HG03103 (cell line): ENCODE results near the gene PTPRN2.
"Not testable (repeated sequence)": the region's sequence is repeated elsewhere in the genome, so short reads cannot be mapped to it uniquely, and the experiment has no call there.

Experiments
- ATAC-seq: cut with Tn5 transposase; IDR thresholded peaks from one replicate; pipeline ENCODE4 v1.9.1; 2021; ENCODE audit warnings: low read depth; ENCODE audit not compliant: unreplicated experiment

Gene PTPRN2

DNA sequence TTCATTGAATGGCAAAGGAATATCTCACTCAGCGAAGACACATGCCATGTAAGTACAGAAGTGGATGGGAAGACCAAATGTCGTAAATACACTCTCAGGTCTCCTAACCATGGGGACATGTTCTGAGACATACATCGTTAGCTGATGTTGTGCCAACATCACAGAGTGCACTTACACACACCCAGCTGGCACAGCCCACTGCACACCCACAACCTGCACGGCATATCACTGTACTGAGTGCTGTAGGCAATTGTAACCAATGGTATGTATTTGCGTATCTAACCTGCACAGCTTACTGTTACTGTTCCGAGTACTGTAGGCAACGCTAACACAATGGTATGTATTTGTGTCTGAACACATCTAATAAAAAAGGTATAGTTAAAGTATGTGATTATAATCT, 550.4 kb downstream of the PTPRN2 start:
- ATAC-seq, result no peak

DNA sequence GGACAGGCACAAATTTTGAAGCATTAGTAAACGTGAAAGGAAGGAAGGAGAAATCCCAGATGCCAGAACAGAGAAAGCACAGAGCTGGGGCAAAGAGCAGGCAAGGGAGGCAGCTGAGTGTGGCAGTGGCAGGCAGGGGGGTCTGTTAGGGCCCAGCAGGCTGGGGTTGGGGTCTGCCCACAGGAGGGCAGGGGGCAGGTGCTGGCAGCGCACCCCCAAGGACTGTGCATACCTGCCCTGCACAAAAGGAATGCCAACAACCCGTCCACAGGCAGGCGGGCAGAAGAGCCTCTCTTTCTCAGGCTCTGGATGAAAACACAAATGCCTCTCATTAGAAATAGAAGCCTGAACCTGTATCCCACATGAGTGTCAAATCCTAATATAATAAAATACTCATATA, 552.3 kb downstream of the PTPRN2 start:
- no peak for ATAC-seq

DNA sequence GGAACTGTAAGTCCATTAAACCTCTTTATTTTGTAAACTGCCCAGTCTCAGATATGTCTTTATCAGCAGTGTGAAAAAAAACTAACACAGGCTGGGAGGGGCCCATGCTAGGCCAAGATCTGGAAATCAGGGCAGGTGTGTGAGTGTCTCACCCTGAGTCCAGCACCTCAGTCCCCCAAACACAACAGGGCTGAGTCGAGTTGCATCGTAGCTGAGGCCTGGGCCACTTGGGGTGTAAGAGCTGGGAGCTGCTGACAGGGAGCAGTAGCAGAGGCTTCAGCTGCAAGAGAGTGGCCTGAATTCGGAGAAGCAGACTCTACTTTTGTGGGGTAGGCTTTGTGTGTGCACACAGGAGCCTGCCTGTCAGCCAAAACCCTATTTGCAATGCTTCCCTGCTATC, 553.1 kb downstream of the PTPRN2 start:
- ATAC-seq, result no peak

DNA sequence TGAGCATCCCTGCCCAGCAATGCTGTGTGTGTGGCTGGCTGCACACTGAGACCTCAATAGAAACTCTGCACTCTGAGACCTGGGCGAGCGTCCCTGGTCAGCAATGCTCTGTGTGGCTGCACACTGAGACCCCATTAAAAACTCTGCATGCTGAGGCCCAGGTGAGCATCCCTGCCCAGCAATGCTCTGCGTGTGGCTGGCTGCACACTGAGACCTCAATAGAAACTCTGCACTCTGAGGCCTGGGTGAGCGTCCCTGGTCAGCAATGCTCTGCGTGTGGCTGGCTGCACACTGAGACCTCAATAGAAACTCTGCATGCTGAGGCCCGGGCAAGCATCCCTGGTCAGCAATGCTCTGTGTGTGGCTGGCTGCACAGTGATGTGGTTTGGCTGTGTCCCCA, 553.7 kb downstream of the PTPRN2 start:
- not testable (repeated sequence) for ATAC-seq

DNA sequence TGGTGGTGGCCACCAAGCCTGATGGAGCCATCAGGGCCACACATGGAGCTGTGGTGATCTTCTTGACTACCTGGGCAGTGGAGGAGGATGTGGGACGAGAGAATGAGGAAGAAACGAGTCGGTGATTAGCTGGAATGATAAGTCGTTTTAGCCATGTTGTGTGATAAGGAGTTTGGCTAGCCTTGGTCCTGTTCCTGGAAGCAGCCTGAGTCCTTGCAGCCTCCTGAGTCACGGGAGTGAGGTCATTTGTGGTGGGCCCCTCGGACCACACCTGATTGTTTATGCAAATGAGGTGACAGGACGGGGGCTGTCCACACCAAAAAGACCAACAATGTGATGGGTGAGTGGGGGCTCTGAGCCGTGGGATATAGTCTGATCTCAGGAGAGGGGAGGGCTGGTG, 554.4 kb downstream of the PTPRN2 start:
- ATAC-seq, result no peak

DNA sequence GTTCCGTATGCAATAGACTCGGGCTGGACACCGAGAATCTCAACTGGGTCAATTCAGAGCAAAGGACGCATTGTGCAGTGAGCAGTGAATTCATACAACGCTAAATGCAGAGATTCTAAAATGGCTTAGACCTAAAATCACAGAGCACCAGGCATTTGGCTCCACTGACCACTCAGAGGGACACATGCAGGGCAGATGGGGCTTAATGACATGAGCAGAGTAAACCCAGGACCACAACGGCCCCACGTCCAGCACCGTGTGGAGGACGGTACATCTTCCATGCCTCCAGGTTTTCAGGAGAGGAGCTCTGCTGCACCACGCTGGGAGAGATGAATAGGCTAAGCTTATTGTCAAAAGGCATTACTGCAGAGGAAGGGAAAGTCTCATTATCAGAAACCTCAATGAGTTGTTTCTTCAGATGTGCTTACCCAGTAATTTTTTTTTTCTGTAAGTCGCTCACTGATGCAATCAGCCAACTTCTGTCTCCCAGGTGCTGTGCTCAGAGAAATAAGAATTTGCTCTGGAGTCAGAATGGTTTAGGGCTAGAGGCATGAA, 555.0 kb downstream of the PTPRN2 start:
- ATAC-seq, result no peak

DNA sequence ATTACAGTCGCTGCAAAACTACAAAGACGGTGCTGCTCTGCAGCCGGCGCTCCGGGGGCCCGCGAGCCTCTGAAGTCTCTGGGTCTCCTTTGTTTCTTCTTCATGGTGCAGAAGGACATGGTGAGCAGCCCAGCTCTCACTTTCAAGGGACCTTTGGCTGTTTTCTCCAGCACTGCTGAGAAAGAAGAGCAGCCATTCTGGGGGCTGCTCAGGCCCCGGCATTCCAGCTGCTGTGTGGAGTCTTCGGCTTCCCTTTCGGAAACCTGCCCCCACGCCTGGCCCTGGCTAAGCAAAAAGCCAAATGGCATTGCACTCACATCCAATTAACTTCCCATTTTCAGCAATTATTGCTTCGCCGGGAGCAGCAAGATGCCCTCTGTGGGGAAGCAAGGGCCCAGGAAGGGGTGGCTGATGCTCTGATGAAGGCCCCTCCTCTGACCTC, 555.7 kb downstream of the PTPRN2 start:
- ATAC-seq, result no peak

DNA sequence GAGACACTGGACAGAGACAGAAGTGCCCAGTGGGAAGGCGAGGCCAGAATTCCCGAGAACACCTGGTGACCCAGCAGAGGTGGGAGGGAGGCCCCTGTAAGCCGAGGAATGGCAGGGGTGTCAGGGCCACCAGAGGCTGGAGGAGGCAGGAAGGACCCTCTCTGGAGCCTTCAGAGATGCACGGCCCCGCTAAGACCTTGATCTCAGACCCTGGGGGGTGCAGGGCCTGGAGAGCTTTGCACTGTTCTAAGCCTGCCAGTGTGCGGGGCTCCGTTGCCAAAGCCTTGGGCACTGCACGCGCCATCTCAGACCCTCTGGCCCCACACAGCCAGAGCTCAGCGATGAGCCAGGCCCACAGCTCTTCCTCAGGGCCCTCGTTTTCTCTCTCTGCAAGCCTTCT, 557.1 kb downstream of the PTPRN2 start:
- no peak for ATAC-seq

DNA sequence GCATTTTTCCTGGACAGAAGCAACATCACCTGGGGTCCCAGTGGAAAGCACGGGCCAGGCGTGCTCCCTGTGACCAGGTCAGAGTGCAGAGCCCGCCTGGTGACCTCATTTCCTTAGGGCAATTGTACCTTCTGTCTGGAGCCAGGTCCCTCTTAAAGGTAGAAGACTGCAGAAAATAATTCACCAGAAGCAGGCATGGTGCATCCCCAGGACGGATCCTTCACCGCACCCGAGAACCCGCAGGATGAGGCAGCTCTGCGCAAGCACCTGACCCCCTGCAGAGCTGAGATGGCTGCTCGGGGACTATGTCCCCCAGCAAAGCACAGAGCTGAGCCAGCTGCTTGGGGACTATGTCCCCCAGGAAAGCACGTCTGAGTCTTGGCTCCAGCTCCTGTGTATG, 557.6 kb downstream of the PTPRN2 start:
- no peak for ATAC-seq

DNA sequence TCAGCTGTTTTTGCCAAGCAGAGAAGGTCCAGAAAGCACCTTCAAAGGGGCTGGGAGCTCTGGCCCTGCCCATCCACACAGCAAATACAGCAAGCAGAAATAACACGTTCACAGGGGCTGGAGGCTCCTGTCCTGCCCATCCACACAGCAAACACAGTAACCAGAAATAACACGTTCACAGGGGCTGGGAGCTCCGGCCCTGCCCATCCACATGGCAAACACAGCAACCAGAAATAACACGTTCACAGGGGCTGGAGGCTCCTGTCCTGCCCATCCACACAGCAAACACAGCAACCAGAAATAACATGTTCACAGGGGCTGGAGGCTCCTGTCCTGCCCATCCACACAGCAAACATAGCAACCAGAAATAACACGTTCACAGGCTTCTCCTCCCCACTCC, 558.1 kb downstream of the PTPRN2 start:
- ATAC-seq, result no peak

DNA sequence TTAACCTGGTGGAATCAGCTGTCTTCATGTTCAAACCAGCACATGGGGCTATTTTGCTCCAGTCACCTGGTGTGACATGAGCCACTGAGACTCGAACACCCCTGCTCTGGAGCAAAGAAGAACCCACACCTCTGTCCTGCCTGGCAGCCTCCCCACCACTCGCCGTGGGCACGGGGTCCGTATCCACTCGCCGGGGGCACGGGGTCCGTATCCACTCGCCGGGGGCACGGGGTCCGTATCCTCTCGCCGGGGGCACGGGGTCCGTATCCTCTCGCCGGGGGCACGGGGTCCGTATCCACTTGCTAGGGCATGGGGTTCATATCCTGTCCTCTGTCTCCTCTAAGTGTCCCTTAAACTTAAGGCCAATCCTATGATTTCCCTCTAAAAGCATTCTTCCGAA, 558.7 kb downstream of the PTPRN2 start:
- no peak for ATAC-seq

DNA sequence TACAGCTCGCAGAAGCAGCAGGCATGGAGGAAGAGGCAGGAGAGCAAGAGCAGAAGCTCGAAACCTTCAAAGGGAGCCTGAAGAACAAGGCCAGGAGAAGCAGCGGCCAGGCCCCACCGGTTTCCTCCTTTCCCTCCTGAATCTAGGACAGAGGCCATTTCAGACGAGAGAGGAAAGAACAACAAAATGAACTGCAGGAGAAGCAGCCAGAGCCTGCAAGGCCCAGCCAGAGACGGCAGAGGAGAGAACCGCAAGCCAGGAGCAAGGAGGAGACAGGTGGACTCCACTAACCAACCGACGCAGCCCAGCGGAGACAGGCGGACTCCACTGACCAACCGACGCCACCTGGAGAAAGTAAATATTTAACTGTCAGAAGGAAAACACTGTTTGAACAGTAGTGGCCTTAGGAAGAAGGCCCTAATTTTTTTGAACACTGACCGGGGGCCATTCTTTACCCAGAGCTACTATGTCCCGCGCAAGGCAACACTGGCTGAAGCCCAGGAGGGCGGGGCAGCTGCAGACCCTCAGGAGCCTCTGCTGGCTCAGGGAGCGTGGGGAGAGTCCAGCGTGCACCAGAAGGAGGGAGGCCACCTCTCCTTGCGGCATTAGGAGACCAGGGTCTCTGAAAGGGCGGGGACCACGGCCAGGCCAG, 559.2 kb downstream of the PTPRN2 start:
- ATAC-seq, result no peak

DNA sequence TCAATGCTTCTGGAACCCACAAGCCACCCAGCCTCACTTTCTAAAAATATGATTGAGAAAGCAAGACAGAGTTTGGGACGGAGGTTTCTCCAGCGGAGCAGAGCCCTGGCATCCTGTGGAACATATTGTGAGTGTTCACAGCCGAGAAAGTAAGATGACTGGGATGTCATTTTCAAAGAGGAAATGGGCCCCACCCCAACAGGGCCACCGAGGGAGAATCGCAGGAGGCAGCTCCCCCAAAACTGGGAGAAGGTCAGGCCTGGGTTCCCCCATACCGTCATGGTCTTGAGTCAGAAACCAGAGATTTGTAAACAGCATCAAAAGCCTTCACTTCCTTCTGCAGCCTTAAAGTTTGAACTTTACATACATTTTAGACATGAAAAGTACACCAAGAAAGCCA, 560.0 kb downstream of the PTPRN2 start:
- ATAC-seq, result no peak

DNA sequence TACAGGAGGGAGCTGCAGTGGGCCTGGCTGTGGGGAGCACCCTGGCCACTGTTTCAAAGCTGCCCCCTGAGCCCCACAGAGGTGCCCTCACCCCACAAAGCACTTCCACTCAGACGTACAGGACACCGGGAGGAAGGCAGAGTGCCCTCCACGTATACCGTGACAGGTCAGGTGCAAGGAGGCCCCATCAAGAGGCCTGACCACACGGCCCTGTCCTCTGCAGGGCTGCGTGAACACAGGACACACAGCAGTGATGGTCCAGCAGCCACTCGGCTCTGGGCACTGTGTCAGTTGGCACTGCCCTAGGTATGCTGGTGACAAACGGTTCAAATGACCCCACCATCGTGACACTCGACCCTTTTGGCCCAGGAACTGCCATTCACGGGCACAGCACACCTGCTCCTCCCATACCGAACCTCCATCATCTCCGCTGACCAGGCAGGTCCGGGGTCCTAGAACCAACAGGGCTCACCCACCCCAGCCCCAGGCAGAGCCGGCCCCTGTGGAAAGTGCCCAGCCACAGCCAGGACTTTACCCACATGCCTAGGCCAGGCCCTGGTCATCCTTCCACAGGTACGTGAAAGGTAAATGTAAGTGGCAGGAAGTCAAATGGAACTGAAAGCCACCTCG, 560.9 kb downstream of the PTPRN2 start:
- no peak for ATAC-seq

DNA sequence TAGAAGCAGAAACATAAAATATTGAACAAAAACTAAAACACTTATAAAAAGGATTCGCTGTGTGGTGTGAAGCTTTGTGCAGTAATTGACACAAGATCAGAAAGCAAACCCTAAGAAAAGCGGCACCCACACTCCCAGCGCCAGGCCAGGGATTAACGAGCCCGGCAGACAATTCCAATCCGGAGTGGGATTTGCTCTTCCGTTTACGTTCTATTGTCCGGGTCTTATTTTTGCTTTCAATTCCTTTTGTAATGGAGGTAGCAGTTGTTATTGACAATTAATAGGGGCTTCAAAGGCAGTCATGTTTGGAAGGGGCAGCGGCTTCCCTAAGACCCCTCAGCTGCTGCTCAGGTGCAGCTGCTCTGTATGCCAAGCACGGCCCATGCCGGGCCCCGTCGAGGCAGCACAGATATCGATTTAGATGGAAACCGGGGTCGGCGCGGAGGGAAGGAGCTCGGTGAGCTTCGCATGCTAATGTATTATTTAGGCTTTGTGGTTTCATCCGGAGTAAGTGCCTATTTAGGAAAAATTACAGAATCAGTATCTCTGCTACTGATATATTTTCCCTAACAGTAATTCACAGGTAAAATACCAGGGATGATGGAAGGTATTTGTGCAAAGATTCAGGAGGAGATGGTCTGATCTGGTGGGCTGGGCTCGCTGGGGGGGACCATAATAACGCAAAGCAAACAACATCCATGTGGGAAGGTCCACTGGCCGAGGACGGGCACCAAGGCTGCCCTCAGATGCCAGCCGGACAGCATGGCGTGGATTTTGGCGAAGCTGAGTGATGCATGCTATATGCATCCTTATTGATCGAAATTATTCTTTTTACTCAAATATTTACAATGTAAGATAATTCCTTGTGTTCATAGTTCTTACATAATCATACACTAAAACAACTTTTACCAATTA, 561.7 kb downstream of the PTPRN2 start:
- ATAC-seq, result no peak

DNA sequence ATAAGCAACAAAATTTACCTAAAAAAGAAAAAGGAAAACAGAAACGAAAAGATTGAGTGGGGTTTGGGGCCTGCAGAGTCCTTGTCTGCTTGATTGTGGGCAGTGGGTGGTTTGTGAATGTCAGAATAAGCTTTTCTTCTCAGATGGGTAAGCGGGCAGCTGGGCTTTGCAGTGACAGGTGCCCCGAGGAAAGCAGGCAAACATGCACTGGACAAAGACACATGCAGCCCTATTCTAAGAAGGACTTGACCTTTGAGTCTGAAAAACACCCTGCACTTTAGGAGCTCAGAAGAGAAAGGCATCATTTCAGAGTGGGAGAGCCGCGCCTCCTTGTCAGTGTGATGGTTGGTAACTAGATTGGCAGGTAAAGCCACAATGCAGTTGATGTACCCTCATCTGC, 562.7 kb downstream of the PTPRN2 start:
- no peak for ATAC-seq

DNA sequence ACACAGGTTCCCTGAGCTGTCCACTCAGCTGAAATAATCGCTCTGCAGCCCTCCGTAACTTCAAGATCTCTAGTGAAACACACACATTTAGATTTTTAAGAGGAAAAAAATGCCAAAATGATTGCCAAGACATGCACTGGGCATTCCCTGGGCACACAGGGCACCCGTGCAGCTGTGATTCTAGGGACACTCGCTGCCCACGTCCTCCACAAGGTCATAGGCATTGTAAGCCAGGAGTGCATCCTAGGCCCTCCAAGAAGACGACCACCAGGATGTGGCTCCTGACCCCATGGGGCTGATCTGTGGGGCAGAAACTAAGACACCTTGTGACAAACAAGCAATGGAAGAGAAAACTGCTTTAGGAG, 563.3 kb downstream of the PTPRN2 start:
- ATAC-seq, result no peak

DNA sequence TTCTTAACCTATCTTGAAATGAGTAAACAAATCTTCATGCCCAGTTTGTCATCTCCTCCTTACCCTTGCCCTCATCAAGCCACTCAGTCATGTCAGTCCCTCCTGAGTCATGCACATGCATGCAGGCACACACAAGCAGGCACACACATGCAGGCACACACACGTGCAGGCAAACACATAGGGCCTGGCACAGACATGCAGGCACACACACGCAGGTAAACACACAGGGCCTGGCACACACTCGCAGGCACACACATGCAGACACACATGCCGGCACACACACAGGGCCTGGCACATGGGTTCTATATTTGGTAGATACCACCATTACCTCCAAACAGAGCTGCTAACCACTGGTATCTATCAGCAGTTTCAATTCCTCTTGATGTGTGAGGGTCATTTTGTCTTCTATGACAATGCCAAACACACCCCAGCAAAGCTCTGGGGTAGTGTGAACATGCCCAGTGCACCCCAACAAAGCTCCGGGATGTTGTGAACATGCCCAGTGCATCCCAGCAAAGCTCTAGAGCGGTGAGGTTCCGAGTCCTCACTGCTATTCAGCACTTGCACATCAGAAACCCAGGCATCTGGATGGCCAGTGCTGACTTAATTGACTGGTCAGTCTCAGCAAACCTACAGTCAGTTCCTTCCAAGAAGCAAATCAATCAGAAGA, 563.8 kb downstream of the PTPRN2 start:
- no peak for ATAC-seq

DNA sequence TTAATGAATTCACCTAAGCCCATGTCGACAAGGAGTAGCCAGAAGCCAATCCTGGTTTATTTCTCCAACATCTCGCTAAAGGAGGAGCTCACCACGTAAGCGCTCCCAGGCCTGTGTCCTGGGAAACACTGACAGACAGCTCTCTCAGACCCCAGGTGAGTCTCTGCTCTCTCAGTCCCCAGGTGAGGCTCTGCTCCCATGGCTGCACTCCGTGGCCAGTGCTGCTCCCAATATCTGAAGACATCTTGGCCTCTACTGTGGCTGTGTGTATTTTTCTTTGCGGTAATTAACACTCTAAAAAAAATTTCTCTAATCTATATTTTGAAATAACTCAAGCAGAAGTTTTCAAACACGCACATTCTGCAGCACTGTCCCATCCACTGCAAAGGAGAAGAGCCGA, 564.5 kb downstream of the PTPRN2 start:
- no peak for ATAC-seq

DNA sequence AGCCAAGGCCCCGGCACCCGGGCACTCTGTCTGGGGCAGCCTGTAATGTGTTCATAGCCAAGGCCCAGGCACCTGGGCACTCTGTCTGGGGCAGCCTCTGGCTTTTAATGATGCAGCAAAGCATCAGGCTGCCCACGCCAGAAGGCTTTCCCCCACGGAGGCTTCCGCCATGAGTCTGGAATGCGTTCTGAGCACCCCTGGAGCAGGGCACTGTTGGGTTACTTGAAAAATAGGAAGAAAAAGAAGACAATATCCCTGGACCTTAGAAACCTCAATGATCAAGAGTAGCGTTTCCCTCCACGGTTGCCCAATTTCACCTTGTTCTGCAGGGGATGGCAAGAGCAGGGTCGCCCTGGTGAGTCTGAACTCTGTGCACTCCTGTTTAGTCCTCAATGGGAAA, 565.0 kb downstream of the PTPRN2 start:
- ATAC-seq, result no peak

DNA sequence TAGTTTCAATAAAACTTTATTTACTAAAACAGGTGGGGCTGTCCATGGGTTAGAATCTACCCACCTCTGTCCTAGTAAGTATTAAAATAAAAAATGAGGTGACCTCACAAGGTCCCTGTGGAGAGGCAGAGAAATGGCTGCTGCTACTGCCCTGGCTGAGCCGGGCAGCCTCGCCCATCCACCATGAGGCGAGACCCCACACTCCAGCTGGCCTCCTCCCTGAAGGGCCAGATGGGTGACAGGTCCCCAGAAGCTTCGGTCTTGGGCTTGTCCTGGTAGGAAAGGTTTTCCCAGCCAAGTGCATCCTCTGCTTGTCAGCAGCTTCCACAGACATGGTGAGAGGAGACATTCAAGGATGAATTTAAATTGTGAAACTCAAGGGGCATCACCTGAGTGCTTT, 565.8 kb downstream of the PTPRN2 start:
- ATAC-seq, result no peak
